DMS114 treated with DMSO at 0.1 percent for 48 hours (cell line): ENCODE measurements around the gene ST7.
"Not testable (repeated sequence)": the region's sequence is repeated elsewhere in the genome, so short reads cannot be mapped to it uniquely, and the experiment has no call there.

Experiments used
- DNase-seq: peaks from one replicate; lab custom pipeline; 2025; ENCODE audit not compliant: unreplicated experiment; lab: John Stamatoyannopoulos, UW

Gene ST7

DNA sequence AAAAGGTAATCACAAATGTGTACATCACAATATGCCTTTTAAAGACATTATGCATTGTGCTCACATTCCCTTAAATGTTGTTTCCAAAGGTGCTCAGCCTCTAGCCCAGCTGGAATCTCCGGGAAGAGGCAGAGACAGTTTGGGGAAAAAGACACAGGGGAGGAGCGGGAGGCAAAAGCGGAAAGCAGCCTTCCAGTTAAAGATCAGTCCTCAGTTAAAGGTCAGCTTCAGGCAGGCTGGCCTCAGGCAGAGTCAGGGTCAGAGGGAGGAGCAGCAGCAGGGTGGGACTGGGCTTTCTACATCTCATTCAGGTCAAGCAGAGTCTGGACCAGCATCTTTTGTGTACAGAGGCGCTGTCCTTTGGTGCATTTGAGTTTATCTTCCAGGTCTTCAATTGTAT, 18.6 kb downstream of the ST7 start:
- no peak for DNase-seq

- not testable (repeated sequence) for DNase-seq
Measured at GRCh38 chr7:116975024-116975423, 21.7 kb downstream of the ST7 start.

DNA sequence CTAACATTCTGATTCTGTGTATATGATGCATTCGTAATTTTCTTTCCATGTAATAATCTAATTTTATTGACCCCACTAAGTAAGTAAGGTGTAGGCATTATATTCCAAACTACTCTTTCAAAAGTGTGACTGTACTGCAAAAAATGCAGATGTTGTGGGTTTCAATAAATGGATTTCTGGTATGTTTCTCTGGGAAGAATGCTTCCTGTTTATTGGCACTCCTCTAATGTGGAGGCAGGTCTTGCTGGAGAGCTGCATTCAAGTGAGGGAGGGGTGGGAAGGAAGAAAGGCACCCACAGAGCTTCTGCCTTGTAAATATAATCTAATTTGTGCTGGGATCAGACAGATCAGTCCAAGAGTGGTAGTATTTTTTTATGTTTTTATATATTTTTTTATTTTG, 23.9 kb downstream of the ST7 start:
- no peak for DNase-seq

DNA sequence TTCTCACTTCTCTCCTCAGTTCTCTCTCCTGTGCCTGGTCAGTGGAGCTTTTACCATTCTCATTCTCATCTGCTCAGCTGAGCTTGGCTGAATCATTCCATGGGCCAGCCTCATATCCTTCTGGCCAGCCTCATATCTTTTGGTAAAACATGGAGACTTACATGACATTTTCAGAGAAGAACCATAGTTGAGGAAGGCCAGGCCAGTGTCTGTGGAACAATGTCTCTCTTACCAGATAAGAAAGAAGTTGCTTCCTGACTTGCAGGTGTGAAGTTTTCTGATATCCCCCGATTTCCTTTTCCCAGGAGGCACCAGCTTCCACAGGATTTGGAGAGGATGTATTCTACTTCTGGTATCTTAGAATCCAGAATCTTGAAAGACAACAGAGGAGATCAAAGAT, 24.7 kb downstream of the ST7 start:
- DNase-seq, result no peak

DNA sequence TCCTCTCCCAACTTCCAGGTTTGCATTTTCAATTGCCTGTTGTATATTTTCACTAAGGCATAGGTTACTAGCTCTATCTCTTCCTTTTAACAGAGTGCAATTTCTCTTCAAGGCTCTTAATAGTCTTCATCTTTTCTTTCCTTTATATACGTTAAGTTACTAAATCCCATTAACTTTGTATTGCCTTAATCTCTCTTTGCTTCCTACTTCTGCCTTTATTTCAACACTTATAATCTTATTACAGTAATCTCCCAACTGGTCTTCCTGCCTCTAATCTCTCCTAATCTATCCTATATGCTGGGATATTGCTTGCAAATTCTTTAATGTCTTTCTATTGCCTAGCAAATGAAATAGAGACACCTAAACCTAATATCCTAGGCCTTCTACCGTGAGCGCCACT, 26.1 kb downstream of the ST7 start:
- no peak for DNase-seq

- no peak for DNase-seq
Measured at GRCh38 chr7:116980354-116980753, 27.1 kb downstream of the ST7 start.

GRCh38 chr7:116981939-116982338, 28.6 kb downstream of the ST7 start:
- no peak for DNase-seq

DNA sequence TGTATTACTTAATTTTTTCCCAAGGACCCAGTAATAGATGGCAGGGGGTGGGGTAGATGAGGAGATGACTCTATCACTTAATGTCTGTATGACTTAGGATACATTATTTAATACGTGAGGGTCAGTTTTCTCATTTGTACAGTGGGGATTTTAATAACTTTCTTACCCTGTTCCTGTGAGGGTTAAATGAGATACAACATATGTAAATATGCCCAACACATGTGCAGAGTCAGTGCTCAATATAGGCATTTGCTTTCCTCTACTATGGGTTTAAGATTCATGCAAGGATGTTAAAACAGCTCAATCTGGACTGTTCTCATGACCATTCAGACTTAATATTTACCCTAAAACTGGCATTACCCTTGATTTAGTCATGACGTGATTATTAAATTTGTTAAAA, 31.2 kb downstream of the ST7 start:
- DNase-seq, result no peak

DNA sequence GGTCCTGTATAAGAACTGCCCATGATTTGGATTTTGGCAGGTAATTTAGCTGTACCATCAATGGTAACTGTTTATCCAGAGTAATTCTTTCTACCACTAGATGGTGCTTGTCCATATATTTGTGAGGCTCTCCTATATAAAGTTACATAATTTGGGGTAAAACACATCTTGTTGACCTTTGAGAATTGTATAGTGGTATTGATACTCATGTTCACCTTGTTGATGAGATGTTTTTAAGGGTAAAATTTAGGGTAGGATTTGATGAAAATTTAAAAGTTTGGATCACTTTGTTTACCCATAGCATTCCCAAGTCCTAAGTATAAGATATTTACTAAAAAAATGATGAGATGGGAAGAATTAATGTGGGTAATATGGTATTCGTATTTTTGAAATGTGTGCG, 31.6 kb downstream of the ST7 start:
- DNase-seq, result peak; percentile 32

- no peak for DNase-seq
Measured at GRCh38 chr7:116985575-116985974, 32.3 kb downstream of the ST7 start.

DNA sequence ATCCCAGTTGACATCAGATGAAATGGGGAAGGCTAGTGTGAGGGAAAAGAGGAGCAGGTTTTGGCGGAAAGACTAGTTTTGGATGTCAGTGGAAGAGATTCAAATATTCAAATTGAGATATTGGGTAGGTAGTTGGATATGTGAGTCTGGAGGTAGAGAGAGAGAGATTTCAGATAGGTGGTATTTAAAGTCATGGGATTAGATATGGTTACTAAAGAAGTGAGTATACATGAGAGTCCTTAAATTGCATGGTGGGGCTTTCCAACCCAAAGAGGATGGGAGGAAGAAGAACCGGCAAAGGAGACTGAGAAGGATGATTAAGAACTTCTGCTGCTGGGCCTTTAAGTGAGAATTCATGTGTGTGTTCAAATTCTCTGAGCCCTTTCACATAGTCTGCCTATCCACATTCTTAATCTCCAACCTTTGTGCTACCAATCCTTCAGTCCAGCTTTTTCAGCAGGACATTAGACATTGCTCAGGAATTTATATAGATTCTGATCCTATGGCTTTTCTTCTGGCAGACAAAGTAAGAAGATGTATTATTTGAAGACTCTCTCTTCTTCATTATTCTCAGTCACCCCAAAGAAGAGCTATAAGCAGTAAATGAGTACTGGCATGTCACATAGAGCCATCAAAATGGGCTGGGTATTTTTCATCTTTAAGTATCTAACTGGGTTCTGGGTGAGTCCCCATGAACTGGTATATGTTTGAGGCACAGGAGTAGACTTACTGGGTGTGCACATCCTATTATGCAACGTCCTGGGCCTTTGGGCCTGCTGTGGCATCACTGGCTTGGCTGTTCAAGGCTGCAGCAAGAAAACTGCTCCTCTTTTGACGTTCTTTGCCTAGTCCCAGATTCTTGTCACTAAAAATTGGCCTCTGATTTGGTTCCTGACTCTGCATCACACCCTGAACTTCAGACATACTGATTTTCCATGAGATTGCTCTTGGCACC, 33.6 kb downstream of the ST7 start:
- DNase-seq, result no peak

- DNase-seq, result no peak
Measured at GRCh38 chr7:116988363-116988989, 35.2 kb downstream of the ST7 start.

DNA sequence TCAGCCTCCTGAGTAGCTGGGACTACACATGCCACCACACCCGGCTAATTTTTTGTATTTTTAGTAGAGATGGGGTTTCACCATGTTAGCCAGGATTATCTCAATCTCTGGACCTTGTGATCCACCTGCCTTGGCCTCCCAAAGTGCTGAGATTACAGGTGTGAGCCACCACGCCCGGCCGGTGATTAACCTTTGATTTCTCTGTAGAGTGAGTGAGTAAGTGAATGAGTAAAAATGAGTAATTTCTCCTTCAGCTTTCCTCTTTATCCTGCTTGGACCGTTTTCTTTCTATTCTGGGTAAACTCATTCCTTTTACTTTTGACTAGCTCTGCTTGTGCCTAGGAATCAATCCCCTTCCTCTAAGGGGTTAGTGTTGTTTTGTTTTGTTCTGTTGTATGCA, 36.8 kb downstream of the ST7 start:
- DNase-seq, result no peak

GRCh38 chr7:116991233-116991632, 37.9 kb downstream of the ST7 start:
- no peak for DNase-seq

GRCh38 chr7:116994611-116995010, 41.3 kb downstream of the ST7 start:
- no peak for DNase-seq

DNA sequence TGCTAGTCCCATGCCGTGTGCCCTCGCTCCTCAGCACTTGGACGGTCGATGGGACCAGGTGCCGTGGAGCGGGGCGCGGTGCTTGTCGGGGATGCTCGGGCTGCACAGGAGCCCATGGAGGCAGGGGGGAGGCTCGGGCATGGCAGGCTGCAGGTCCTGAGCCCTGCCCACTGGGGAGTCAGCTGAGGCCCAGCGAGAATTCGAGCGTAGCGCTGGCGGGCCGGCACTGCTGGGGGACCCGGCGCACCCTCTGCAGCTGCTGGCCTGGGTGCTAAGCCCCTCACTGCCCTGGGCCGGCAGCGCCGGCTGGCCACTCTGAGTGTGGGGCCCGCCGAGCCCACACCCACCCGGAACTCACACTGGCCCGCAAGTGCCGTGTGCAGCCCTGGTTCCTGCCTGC, 44.7 kb downstream of the ST7 start:
- no peak for DNase-seq

GRCh38 chr7:116998567-116999175, 45.4 kb downstream of the ST7 start:
- DNase-seq, result no peak

DNA sequence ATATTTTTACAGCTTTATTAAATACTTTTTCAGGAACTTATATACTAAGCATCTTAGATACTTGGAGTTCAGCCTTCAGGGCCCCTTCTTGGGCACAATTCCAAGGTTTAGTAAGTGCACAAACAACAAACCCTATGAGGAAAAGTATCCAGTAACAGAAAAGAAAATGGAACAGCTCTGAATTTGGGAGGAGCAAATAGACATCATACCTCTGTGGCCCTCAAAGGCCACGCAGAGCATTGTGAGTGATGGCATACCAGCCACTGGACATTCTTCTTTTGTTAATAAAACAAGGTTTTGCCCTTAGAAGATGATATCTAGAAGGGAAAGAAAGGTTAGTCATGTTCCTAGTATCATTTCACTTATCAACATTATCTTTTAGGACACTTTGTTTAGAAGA, 46.0 kb downstream of the ST7 start:
- no peak for DNase-seq

DNA sequence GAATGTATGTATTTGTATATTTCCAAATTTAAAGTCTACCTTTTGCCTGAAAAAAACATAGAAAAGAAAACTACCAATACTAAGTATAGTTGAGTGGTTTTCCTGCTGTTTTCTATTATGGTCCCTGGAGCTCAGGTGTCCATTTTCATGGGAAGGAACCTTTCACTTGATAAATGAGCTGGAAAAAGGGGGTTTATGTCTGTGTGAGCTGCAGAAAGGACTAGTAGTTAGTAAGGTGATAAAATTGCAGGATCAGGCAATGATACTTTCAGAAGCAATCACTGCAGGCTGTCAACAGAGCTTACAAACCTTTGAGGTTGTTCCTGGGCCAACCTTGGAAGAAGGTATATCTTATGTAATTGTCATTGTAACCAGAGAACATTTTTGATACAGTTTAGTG, 48.0 kb downstream of the ST7 start:
- no peak for DNase-seq

DNA sequence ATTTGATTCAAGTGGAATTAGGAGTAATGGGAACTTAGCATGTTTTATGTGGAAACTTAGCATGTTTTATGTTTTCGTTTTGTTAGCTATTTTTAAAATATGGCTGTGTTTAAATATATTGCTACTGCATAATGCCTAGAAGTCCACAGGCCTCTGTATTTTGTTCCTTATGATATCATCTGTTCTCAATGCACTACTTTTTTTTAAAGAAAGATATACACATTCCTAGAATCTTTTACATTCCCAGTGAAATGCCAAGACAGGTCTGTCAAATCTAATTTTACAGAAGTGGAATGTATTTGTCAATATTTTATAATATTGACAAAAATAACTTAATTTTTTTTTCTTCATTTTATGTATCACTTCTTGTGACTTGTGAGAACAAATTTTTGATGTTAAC, 51.6 kb downstream of the ST7 start:
- no peak for DNase-seq

DNA sequence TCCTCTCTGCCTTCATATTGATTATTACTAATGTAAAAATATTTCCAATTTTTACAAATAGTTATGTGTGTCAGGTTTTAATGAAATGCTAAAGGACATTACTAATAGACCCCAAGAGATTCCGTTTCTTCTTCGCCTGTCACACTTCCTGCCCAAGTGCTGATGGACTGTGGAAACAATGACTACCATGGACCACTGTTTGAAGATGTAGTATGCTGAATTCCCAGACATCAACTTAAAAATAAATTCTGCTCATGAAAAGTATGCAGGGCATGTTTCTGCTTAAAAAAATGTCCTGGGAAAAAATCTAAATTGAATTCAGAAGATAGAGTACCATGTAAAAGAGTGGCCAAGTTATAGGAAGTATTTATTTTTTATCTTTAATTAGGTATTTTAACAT, 52.1 kb downstream of the ST7 start:
- DNase-seq, result no peak
